ENCODE measurements around the gene SGCD.

GRCh38 chr5:156513123-156513815 lies 186.3 kb downstream of the SGCD start:
- TF ChIP-seq CTCF (conservative IDR thresholded peaks at IDR 0.05; ENCODE audit: low read depth, low read length) (no peak), SMC3 (IDR thresholded peaks at IDR 0.05; ENCODE audit: low read depth, low read length) (no peak), RAD21 (IDR thresholded peaks at IDR 0.05; ENCODE audit: low read length) (no peak)

All from IMR-90 (cell line).